Large intestine (tissue), 1 donor: Measurements from ENCODE around the gene CKAP4. TPM values are rescaled to one million over a fixed set of nuclear protein-coding genes. Genes with fewer than 3 reads are reported as not detected.

ENCODE experiments used
- polyA plus RNA-seq: library from polyadenylated mRNA; unstranded; fragments of 120-200 nt; gene quantifications from one replicate; pipeline ENCODE4 v1.2.1, GENCODE V29; 2013

Gene CKAP4
- polyA plus RNA-seq, 1 donor = 31.0 TPM

Other genes starting within 250 kb of the CKAP4 start
- 3.1 TPM for gene NUAK1, start 109.1 kb downstream of the CKAP4 start, polyA plus RNA-seq
- gene TCP11L2, start 54.7 kb upstream of the CKAP4 start, polyA plus RNA-seq = 12.7 TPM
- gene POLR3B, start 109.7 kb upstream of the CKAP4 start, polyA plus RNA-seq = 6.5 TPM